NCI-H82 treated with DMSO at 0.1 percent for 48 hours (cell line): ENCODE data around the gene TNPO1.

Experiments
- DNase-seq: peaks from one replicate; lab custom pipeline; 2025; ENCODE audit not compliant: unreplicated experiment; lab: John Stamatoyannopoulos, UW

The TNPO1 gene

GRCh38 chr5:72817671-72818266, 1.3 kb downstream of the TNPO1 start:
- no peak for DNase-seq

GRCh38 chr5:72818866-72819534, 2.5 kb downstream of the TNPO1 start:
- peak; percentile 91 for DNase-seq

- DNase-seq, result no peak
Measured at GRCh38 chr5:72821776-72822175, 5.3 kb downstream of the TNPO1 start.

- DNase-seq, result no peak
Measured at GRCh38 chr5:72822944-72823343, 6.5 kb downstream of the TNPO1 start.

- DNase-seq, result no peak
Measured at GRCh38 chr5:72829707-72830106, 13.2 kb downstream of the TNPO1 start.

- no peak for DNase-seq
Measured at GRCh38 chr5:72830362-72830761, 13.9 kb downstream of the TNPO1 start.

GRCh38 chr5:72831685-72832084, 15.2 kb downstream of the TNPO1 start:
- no peak for DNase-seq

- DNase-seq, result no peak
Measured at GRCh38 chr5:72834924-72835323, 18.5 kb downstream of the TNPO1 start.

- DNase-seq, result no peak
Measured at GRCh38 chr5:72835633-72836032, 19.2 kb downstream of the TNPO1 start.

GRCh38 chr5:72836810-72837209, 20.3 kb downstream of the TNPO1 start:
- DNase-seq, result no peak

- DNase-seq, result no peak
Measured at GRCh38 chr5:72837524-72838096, 21.1 kb downstream of the TNPO1 start.

GRCh38 chr5:72840041-72840440, 23.6 kb downstream of the TNPO1 start:
- no peak for DNase-seq

GRCh38 chr5:72841756-72842535, 25.5 kb downstream of the TNPO1 start:
- no peak for DNase-seq

GRCh38 chr5:72842816-72843215, 26.4 kb downstream of the TNPO1 start:
- no peak for DNase-seq

GRCh38 chr5:72844218-72844603, 27.8 kb downstream of the TNPO1 start:
- no peak for DNase-seq

- DNase-seq, result no peak
Measured at GRCh38 chr5:72845889-72846288, 29.4 kb downstream of the TNPO1 start.

- DNase-seq, result no peak
Measured at GRCh38 chr5:72846483-72846882, 30.0 kb downstream of the TNPO1 start.

GRCh38 chr5:72847439-72847838, 31.0 kb downstream of the TNPO1 start:
- no peak for DNase-seq

- peak; percentile 84 for DNase-seq
Measured at GRCh38 chr5:72847989-72848473, 31.6 kb downstream of the TNPO1 start.

GRCh38 chr5:72848474-72849428, 32.3 kb downstream of the TNPO1 start:
- DNase-seq, result no peak

GRCh38 chr5:72849546-72849945, 33.1 kb downstream of the TNPO1 start:
- DNase-seq, result no peak
